ENCODE data around the gene DDX10. TPM values are rescaled to one million over a fixed set of nuclear protein-coding genes. Genes with fewer than 3 reads are reported as not detected.

The DDX10 gene
- total and polyA plus RNA-seq, 4 donors, result 8.0 to 11.8 (median 9.0) TPM

DNA sequence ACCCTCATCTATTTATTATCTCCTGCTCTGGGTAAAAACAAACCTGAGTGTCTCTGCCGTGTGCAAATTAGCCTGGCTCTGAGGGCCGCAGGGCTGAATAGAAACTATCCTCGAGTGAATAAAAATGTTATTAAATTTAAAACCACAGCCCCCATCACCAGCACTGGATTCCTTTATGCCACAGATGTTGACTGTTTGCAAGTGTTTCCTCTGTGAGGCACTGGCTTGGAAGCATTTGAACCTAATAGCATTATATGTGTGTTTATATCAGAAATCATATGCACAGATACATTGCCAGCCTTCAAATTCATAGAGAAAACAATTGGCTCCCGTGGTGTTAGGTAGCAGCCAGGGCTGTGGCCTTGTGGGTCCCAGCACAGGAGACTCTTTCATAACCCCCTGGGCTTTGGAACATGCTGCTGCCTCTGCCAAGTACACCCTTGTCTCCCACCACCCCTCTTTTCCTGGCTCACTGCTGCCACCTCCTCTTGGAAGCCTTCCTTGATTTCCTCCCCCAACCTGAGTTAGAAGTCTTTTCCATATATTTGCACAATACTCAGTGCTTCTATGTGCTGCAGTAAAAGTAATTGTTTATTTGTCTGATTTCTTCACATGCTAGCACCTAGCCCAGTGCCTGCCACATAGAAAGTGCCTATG is 294.4 kb downstream of the DDX10 start:
- Histone ChIP-seq H3K27me3 (ENCODE audit: control insufficient read depth in 4 of 4, insufficient read depth in 4 of 4, low read length in 3 of 4) (no peaks in the 10 kb centered on the region), H3K4me3 (ENCODE audit: low read depth in 1 of 3, low read length in 3 of 3) (no peak overlapping the region), H3K4me1 (ENCODE audit: control insufficient read depth in 4 of 4, insufficient read depth in 4 of 4, low read length in 3 of 4) (no peaks in the 10 kb centered on the region), H3K36me3 (ENCODE audit: control insufficient read depth in 4 of 4, insufficient read depth in 3 of 4, low read depth in 1 of 4, low read length in 3 of 4) (no peaks in the 10 kb centered on the region), H3K9me3 (ENCODE audit: control insufficient read depth in 4 of 4, low read length in 3 of 4) (no peaks in the 10 kb centered on the region), H3K27ac (ENCODE audit: low read depth in 1 of 2, low read length in 2 of 2) (no peak overlapping the region), H3K9ac (ENCODE audit: low read depth in 1 of 2, low read length in 2 of 2) (no peak overlapping the region)
- TF ChIP-seq FOXA1 (IDR thresholded peaks at IDR 0.05), result no peak
- TF ChIP-seq RAD21 (IDR thresholded peaks at IDR 0.05), result no peak
- TF ChIP-seq HNF4A (conservative IDR thresholded peaks at IDR 0.05), result no peak
- no peak for TF ChIP-seq SP1 (IDR thresholded peaks at IDR 0.05)
- no peak for TF ChIP-seq EGR1 (IDR thresholded peaks at IDR 0.05; ENCODE audit: low read depth in 2 of 2)
- TF ChIP-seq, protein P1, sequence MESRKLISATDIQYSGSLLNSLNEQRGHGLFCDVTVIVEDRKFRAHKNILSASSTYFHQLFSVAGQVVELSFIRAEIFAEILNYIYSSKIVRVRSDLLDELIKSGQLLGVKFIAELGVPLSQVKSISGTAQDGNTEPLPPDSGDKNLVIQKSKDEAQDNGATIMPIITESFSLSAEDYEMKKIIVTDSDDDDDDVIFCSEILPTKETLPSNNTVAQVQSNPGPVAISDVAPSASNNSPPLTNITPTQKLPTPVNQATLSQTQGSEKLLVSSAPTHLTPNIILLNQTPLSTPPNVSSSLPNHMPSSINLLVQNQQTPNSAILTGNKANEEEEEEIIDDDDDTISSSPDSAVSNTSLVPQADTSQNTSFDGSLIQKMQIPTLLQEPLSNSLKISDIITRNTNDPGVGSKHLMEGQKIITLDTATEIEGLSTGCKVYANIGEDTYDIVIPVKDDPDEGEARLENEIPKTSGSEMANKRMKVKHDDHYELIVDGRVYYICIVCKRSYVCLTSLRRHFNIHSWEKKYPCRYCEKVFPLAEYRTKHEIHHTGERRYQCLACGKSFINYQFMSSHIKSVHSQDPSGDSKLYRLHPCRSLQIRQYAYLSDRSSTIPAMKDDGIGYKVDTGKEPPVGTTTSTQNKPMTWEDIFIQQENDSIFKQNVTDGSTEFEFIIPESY (IDR thresholded peaks at IDR 0.05), result no peak
- TF ChIP-seq, protein P2, sequence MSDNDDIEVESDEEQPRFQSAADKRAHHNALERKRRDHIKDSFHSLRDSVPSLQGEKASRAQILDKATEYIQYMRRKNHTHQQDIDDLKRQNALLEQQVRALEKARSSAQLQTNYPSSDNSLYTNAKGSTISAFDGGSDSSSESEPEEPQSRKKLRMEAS (IDR thresholded peaks at IDR 0.05), result no peak
- TF ChIP-seq FOXA2 (IDR thresholded peaks at IDR 0.05), result no peak
- TF ChIP-seq GABPA (IDR thresholded peaks at IDR 0.05 in 1 of 2, conservative IDR thresholded peaks at IDR 0.05 in 1 of 2), result no peak
- TF ChIP-seq, protein P3, sequence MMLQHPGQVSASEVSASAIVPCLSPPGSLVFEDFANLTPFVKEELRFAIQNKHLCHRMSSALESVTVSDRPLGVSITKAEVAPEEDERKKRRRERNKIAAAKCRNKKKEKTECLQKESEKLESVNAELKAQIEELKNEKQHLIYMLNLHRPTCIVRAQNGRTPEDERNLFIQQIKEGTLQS (IDR thresholded peaks at IDR 0.05), result no peak
- no peak for TF ChIP-seq RXRA (IDR thresholded peaks at IDR 0.05)
- no peak for TF ChIP-seq JUND (IDR thresholded peaks at IDR 0.05)
- TF ChIP-seq, protein P4, sequence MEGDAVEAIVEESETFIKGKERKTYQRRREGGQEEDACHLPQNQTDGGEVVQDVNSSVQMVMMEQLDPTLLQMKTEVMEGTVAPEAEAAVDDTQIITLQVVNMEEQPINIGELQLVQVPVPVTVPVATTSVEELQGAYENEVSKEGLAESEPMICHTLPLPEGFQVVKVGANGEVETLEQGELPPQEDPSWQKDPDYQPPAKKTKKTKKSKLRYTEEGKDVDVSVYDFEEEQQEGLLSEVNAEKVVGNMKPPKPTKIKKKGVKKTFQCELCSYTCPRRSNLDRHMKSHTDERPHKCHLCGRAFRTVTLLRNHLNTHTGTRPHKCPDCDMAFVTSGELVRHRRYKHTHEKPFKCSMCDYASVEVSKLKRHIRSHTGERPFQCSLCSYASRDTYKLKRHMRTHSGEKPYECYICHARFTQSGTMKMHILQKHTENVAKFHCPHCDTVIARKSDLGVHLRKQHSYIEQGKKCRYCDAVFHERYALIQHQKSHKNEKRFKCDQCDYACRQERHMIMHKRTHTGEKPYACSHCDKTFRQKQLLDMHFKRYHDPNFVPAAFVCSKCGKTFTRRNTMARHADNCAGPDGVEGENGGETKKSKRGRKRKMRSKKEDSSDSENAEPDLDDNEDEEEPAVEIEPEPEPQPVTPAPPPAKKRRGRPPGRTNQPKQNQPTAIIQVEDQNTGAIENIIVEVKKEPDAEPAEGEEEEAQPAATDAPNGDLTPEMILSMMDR (IDR thresholded peaks at IDR 0.05; ENCODE audit: low read depth, low read length, missing input control), result no peak
- TF ChIP-seq YY1 (IDR thresholded peaks at IDR 0.05), result no peak
- no peak for TF ChIP-seq HNF4G (IDR thresholded peaks at IDR 0.05)
- TF ChIP-seq TAF1 (conservative IDR thresholded peaks at IDR 0.05), result no peak
- TF ChIP-seq, protein P5, sequence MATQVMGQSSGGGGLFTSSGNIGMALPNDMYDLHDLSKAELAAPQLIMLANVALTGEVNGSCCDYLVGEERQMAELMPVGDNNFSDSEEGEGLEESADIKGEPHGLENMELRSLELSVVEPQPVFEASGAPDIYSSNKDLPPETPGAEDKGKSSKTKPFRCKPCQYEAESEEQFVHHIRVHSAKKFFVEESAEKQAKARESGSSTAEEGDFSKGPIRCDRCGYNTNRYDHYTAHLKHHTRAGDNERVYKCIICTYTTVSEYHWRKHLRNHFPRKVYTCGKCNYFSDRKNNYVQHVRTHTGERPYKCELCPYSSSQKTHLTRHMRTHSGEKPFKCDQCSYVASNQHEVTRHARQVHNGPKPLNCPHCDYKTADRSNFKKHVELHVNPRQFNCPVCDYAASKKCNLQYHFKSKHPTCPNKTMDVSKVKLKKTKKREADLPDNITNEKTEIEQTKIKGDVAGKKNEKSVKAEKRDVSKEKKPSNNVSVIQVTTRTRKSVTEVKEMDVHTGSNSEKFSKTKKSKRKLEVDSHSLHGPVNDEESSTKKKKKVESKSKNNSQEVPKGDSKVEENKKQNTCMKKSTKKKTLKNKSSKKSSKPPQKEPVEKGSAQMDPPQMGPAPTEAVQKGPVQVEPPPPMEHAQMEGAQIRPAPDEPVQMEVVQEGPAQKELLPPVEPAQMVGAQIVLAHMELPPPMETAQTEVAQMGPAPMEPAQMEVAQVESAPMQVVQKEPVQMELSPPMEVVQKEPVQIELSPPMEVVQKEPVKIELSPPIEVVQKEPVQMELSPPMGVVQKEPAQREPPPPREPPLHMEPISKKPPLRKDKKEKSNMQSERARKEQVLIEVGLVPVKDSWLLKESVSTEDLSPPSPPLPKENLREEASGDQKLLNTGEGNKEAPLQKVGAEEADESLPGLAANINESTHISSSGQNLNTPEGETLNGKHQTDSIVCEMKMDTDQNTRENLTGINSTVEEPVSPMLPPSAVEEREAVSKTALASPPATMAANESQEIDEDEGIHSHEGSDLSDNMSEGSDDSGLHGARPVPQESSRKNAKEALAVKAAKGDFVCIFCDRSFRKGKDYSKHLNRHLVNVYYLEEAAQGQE (IDR thresholded peaks at IDR 0.05), result no peak
- 82% methylated on average over 4 of the region's 4 CpGs for WGBS
- no peak for DNase-seq (ENCODE audit: low spot score)
